Neural progenitor cell (in vitro differentiated cells): ENCODE data around the gene TOPBP1. TPM values are rescaled to one million over a fixed set of nuclear protein-coding genes. Genes with fewer than 3 reads are reported as not detected.

ENCODE experiments used
- DNase-seq: peaks from one replicate; pipeline ENCODE4 v3.0.0-alpha.2; 2016; ENCODE audit warnings: low spot score
- H2AFZ ChIP-seq: fragments of 200-600 bp; sonication (generic); replicated peaks from 2 replicates; pipeline ENCODE4 v1.6.1; 2016; ENCODE audit warnings: antibody characterized with exemption
- H3F3A ChIP-seq: fragments of 200-600 bp; sonication (generic); 2 replicates; pipeline ENCODE4 v1.6.1; 2016; ENCODE audit warnings: antibody characterized with exemption, low read depth
- H3K27ac ChIP-seq: fragments of 200-600 bp; sonication (generic); 2 replicates; pipeline ENCODE4 v1.5.1; 2016; ENCODE audit warnings: mild to moderate bottlenecking
- H3K27me3 ChIP-seq: fragments of 200-600 bp; sonication (generic); 2 replicates; pipeline ENCODE4 v1.6.1; 2016; ENCODE audit warnings: mild to moderate bottlenecking, moderate library complexity
- H3K36me3 ChIP-seq: fragments of 200-600 bp; sonication (generic); 2 replicates; pipeline ENCODE4 v1.5.1; 2016
- H3K4me1 ChIP-seq: fragments of 200-600 bp; sonication (generic); 2 replicates; pipeline ENCODE4 v1.6.1; 2016; ENCODE audit warnings: mixed run types
- H3K4me2 ChIP-seq: fragments of 200-600 bp; sonication (generic); 2 replicates; pipeline ENCODE4 v1.6.1; 2016
- H3K4me3 ChIP-seq: fragments of 200-600 bp; sonication (generic); 2 replicates; pipeline ENCODE4 v1.5.1; 2016
- H3K79me2 ChIP-seq: fragments of 200-600 bp; sonication (generic); 2 replicates; pipeline ENCODE4 v1.6.1; 2016; ENCODE audit warnings: low read depth
- H3K9ac ChIP-seq: fragments of 200-600 bp; sonication (generic); 2 replicates; pipeline ENCODE4 v1.6.1; 2016
- H3K9me3 ChIP-seq: fragments of 200-600 bp; sonication (generic); 2 replicates; pipeline ENCODE4 v1.5.1; 2016; ENCODE audit warnings: low read depth
- H4K20me1 ChIP-seq: fragments of 200-600 bp; sonication (generic); 2 replicates; pipeline ENCODE4 v1.6.1; 2016; ENCODE audit warnings: low read depth
- H3K27ac Mint-ChIP-seq: 3 replicates; pipeline ENCODE4 v1.8.0; 2021; ENCODE audit warnings: mixed read lengths
- H3K27me3 Mint-ChIP-seq: 2 replicates; pipeline ENCODE4 v1.8.0; 2022; ENCODE audit warnings: low read depth, mild to moderate bottlenecking, inconsistent platforms, moderate library complexity, mixed read lengths; ENCODE audit not compliant: insufficient read depth
- H3K36me3 Mint-ChIP-seq: 3 replicates; pipeline ENCODE4 v1.8.0; 2021; ENCODE audit warnings: mixed read lengths
- H3K4me1 Mint-ChIP-seq: 3 replicates; pipeline ENCODE4 v1.8.0; 2021; ENCODE audit warnings: mixed read lengths
- H3K4me3 Mint-ChIP-seq: 3 replicates; pipeline ENCODE4 v1.8.0; 2021; ENCODE audit warnings: mild to moderate bottlenecking, moderate library complexity, mixed read lengths
- H3K9me3 Mint-ChIP-seq: 3 replicates; pipeline ENCODE4 v1.8.0; 2020; ENCODE audit warnings: mixed read lengths
- CTCF ChIP-seq: fragments of 200-600 bp; sonication (generic); IDR thresholded peaks from 2 replicates; pipeline ENCODE4 v1.5.1; 2017; ENCODE audit warnings: antibody characterized with exemption, mild to moderate bottlenecking
- EZH2 ChIP-seq: fragments of 200-600 bp; sonication (generic); IDR thresholded peaks from 2 replicates; pipeline ENCODE4 v1.6.1; 2017; ENCODE audit warnings: antibody characterized with exemption, mild to moderate bottlenecking, moderate library complexity
- EZH2phosphoT487 ChIP-seq: fragments of 200-600 bp; sonication (generic); IDR thresholded peaks from 2 replicates; pipeline ENCODE4 v1.6.1; 2017; ENCODE audit warnings: antibody characterized with exemption
- total RNA-seq: library from RNA; depleted of rRNA; stranded (reverse); fragments of >200 nt; gene quantifications from 2 replicates; pipeline ENCODE4 v1.2.3, GENCODE V29; 2015; ENCODE audit warnings: low replicate concordance

TOPBP1 gene
- total RNA-seq, 1 donor from 2014 or later: 67.7 TPM

- Histone ChIP-seq H3F3A (no peaks in the 10 kb centered on the region), H3K4me1 (no peaks in the 10 kb centered on the region), H3K79me2 (no peaks in the 10 kb centered on the region), H3K36me3 (peaks cover 33% of the 10 kb centered on the region), H3K4me2 (no peak overlapping the region), H3K27me3 (no peaks in the 10 kb centered on the region), H2AFZ (no peak overlapping the region), H3K9ac (no peak overlapping the region), H3K9me3 (no peaks in the 10 kb centered on the region), H3K4me3 (no peak overlapping the region), H3K27ac (no peak overlapping the region), H4K20me1 (peaks cover 5% of the 10 kb centered on the region)
- Mint-ChIP-seq H3K27me3 (no peaks in the 10 kb centered on the region), H3K4me1 (no peaks in the 10 kb centered on the region), H3K9me3 (no peaks in the 10 kb centered on the region), H3K27ac (no peak overlapping the region), H3K4me3 (no peak overlapping the region), H3K36me3 (peaks cover 15% of the 10 kb centered on the region)
- TF ChIP-seq EZH2phosphoT487: no peak
- TF ChIP-seq CTCF: no peak
- TF ChIP-seq EZH2: no peak
- no peak for DNase-seq
Measured at GRCh38 chr3:133649486-133650068, 12.2 kb downstream of the TOPBP1 start.

- no peak for DNase-seq
- Histone ChIP-seq H3K4me1 (no peaks in the 10 kb centered on the region), H3K4me3 (no peak overlapping the region), H2AFZ (no peak overlapping the region), H3K79me2 (no peaks in the 10 kb centered on the region), H3K27me3 (no peaks in the 10 kb centered on the region), H4K20me1 (peaks cover 5% of the 10 kb centered on the region), H3K9me3 (no peaks in the 10 kb centered on the region), H3K27ac (no peak overlapping the region), H3K9ac (no peak overlapping the region), H3K36me3 (peaks cover 33% of the 10 kb centered on the region), H3F3A (no peaks in the 10 kb centered on the region), H3K4me2 (no peak overlapping the region)
- Mint-ChIP-seq H3K27me3 (no peaks in the 10 kb centered on the region), H3K27ac (no peak overlapping the region), H3K36me3 (peaks cover 21% of the 10 kb centered on the region), H3K4me3 (no peak overlapping the region), H3K4me1 (no peaks in the 10 kb centered on the region), H3K9me3 (no peaks in the 10 kb centered on the region)
- TF ChIP-seq EZH2: no peak
- TF ChIP-seq EZH2phosphoT487: no peak
- no peak for TF ChIP-seq CTCF
Measured at GRCh38 chr3:133644768-133645167, 17.0 kb downstream of the TOPBP1 start.

- Histone ChIP-seq H4K20me1 (peaks cover 7% of the 10 kb centered on the region), H3K4me2 (no peak overlapping the region), H3K4me3 (no peak overlapping the region), H3K27me3 (no peaks in the 10 kb centered on the region), H2AFZ (no peak overlapping the region), H3K36me3 (peaks cover 37% of the 10 kb centered on the region), H3K9ac (no peak overlapping the region), H3K4me1 (no peaks in the 10 kb centered on the region), H3F3A (no peaks in the 10 kb centered on the region), H3K27ac (no peak overlapping the region), H3K9me3 (no peaks in the 10 kb centered on the region), H3K79me2 (peaks cover 4% of the 10 kb centered on the region)
- Mint-ChIP-seq H3K27ac (no peak overlapping the region), H3K36me3 (peaks cover 29% of the 10 kb centered on the region), H3K4me1 (no peaks in the 10 kb centered on the region), H3K9me3 (no peaks in the 10 kb centered on the region), H3K4me3 (no peak overlapping the region), H3K27me3 (no peaks in the 10 kb centered on the region)
- TF ChIP-seq EZH2phosphoT487 (no peak), EZH2 (no peak), CTCF (no peak)
- no peak for DNase-seq
Measured at GRCh38 chr3:133643611-133644010, 18.1 kb downstream of the TOPBP1 start.
